ENCODE results near the gene ABCC6. TPM values are rescaled to one million over a fixed set of nuclear protein-coding genes. Genes with fewer than 3 reads are reported as not detected.
"Not testable (repeated sequence)": the region's sequence is repeated elsewhere in the genome, so short reads cannot be mapped to it uniquely, and the experiment has no call there.

The ABCC6 gene
- total and polyA plus RNA-seq, 2 donors (not counting 3 experiments of a cell fraction or from before 2014, with no cell fraction given) = 0.07 to 0.84 TPM

DNA sequence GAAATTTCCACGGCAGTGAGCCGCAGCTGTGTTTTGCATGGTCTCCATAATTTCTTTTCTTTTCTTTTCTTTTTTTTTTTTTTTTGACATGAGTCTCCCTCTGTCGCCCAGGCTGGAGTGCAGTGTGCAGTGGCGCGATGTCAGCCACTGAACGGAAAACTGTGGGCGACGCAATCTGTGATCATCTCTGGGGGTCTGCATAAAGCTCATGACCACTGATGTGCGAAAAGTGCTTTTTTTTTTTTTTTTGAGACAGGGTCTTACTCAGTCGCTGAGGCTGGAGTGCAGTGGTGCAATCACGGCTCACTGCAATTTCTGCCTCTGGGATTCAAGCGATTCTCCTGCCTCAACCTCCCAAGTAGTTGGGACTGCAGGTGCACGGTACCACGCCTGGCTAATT lies 117.6 kb downstream of the ABCC6 start:
- intact Hi-C loops (cut with micrococcal nuclease) = no loop called here
- H3K27ac ChIP-seq (ENCODE audit: insufficient read depth, low read depth, low read length) = no peak overlapping the region
- no peaks in the 10 kb centered on the region for H3K9me3 ChIP-seq (replicated peaks; ENCODE audit: control insufficient read depth, insufficient read depth, low read length)
- no peaks in the 10 kb centered on the region for H3K27me3 ChIP-seq (ENCODE audit: control insufficient read depth in 2 of 2, insufficient read depth in 2 of 2, low read length in 2 of 2)
- H3K4me2 ChIP-seq (ENCODE audit: insufficient read depth, low read length) = no peak overlapping the region
- DNase-seq (ENCODE audit: low read depth, low spot score) = no peak
- H4K20me1 ChIP-seq (replicated peaks; ENCODE audit: control insufficient read depth, extremely low read depth, insufficient read depth, low read length) = no peaks in the 10 kb centered on the region
- no peaks in the 10 kb centered on the region for H3K9me1 ChIP-seq (replicated peaks; ENCODE audit: control insufficient read depth, extremely low read depth, insufficient read depth, low read length)
- CTCF ChIA-PET = interaction anchor here (1.0 to 1.4 kb wide), 3 partner anchors 15 to 284 kb away, joined by 3 to 4 read pairs (median 3); no protein-coding TSS in a partner anchor
- H3K79me2 ChIP-seq (ENCODE audit: control insufficient read depth, insufficient read depth, low read length) = peaks cover 5% of the 10 kb centered on the region
- POLR2A ChIA-PET = interaction anchor here (0.6 kb wide), 1 partner anchor 230 kb away, joined by 7 read pairs; no protein-coding TSS in a partner anchor
- H3K4me1 ChIP-seq (ENCODE audit: control insufficient read depth, extremely low read depth, insufficient read depth, low read length) = peaks cover 6% of the 10 kb centered on the region
- dilution Hi-C loops (cut with MboI; ENCODE audit: extremely low pct_ligation_motif_present, low sequenced_read_pairs) = no loop called here
- H3K36me3 ChIP-seq (ENCODE audit: control insufficient read depth in 2 of 2, extremely low read depth in 1 of 2, insufficient read depth in 2 of 2, low read length in 2 of 2) = peaks cover 10 to 34% of the 10 kb centered on the region in 2 experiments
- H2AFZ ChIP-seq (ENCODE audit: low read depth, low read length) = no peak overlapping the region
- no peak for TF ChIP-seq GATA2 (IDR thresholded peaks at IDR 0.05; ENCODE audit: insufficient read depth, insufficient read length, low read depth, low read length)
- FAIRE-seq = no peak
- H3K4me3 ChIP-seq (replicated peaks in 1 of 3; ENCODE audit: insufficient read depth in 1 of 3, low read depth in 1 of 3, low read length in 3 of 3) = no peak overlapping the region
- H3K9ac ChIP-seq (replicated peaks; ENCODE audit: extremely low read depth, insufficient read depth, low read length) = no peak overlapping the region
- BruUV-seq (replicated peaks) = no TSS peak

DNA sequence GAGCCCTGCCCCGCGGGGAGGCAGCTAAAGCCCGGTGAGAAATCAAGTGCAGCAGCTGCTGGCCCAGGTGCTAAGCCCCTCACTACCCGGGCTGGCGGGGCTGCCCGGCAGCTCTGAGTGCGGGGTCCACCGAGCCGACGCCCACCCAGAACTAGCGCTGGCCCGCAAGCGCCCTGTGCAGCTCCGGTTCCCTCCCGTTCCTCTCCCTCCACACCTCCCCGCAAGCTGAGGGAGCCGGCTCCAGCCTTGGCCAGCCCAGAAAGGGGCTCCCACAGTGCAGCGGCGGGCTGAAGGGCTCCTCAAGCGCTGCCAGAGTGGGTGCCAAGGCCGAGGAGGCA lies 118.5 kb downstream of the ABCC6 start:
- CTCF ChIA-PET = interaction anchor here (1.0 to 1.4 kb wide), 4 partner anchors 9 to 283 kb away, joined by 3 to 4 read pairs (median 3); no protein-coding TSS in a partner anchor
- dilution Hi-C loops (cut with MboI; ENCODE audit: extremely low pct_ligation_motif_present, low sequenced_read_pairs); H3K4me2 ChIP-seq (ENCODE audit: insufficient read depth, low read length); H4K20me1 ChIP-seq (replicated peaks; ENCODE audit: control insufficient read depth, extremely low read depth, insufficient read depth, low read length); intact Hi-C loops (cut with micrococcal nuclease); H2AFZ ChIP-seq (ENCODE audit: low read depth, low read length); POLR2A ChIA-PET; H3K79me2 ChIP-seq (ENCODE audit: control insufficient read depth, insufficient read depth, low read length); H3K9me3 ChIP-seq (replicated peaks; ENCODE audit: control insufficient read depth, insufficient read depth, low read length); H3K9ac ChIP-seq (replicated peaks; ENCODE audit: extremely low read depth, insufficient read depth, low read length); H3K27ac ChIP-seq (ENCODE audit: insufficient read depth, low read depth, low read length); H3K9me1 ChIP-seq (replicated peaks; ENCODE audit: control insufficient read depth, extremely low read depth, insufficient read depth, low read length); H3K27me3 ChIP-seq (ENCODE audit: control insufficient read depth in 2 of 2, insufficient read depth in 2 of 2, low read length in 2 of 2); BruUV-seq (replicated peaks); FAIRE-seq; H3K4me3 ChIP-seq (replicated peaks in 1 of 3; ENCODE audit: insufficient read depth in 1 of 3, low read depth in 1 of 3, low read length in 3 of 3); DNase-seq (ENCODE audit: low read depth, low spot score): not testable (repeated sequence)
- Histone ChIP-seq H3K36me3 (ENCODE audit: control insufficient read depth in 2 of 2, extremely low read depth in 1 of 2, insufficient read depth in 2 of 2, low read length in 2 of 2) (peaks cover 7 to 33% of the 10 kb centered on the region in 2 experiments), H3K4me1 (ENCODE audit: control insufficient read depth, extremely low read depth, insufficient read depth, low read length) (peaks cover 14% of the 10 kb centered on the region)

DNA sequence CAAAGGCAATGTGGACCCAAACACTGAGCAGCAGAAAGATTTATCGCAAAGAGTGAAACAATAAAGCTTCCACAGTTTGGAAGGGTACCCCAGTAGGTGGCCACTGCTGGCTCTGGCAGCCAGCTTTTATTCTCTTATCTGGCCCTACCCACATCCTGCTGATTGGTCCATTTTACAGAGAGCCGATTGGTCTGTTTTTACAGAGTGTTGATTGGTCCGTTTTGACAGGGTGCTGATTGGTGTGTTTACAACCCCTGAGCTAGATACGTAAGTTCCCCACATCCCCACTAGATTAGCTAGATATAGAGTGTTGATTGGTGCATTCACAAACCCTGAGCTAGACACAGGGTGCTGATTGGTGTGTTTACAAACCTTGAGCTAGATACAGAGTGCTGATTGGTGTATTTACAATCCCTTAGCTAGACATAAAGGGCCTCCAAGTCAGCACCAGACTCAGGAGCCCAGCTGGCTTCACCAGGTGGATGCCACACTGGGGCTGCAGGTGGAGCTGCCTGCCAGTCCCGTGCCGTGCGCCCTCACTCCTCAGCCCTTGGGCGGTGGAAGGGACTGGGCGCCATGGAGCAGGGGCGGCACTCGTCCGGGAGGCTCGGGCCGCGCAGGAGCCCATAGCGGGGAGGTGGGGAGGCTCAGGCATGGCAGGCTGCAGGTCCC lies 119.0 kb downstream of the ABCC6 start:
- H3K9me3 ChIP-seq (replicated peaks; ENCODE audit: control insufficient read depth, insufficient read depth, low read length); H3K27me3 ChIP-seq (ENCODE audit: control insufficient read depth in 2 of 2, insufficient read depth in 2 of 2, low read length in 2 of 2); FAIRE-seq; H4K20me1 ChIP-seq (replicated peaks; ENCODE audit: control insufficient read depth, extremely low read depth, insufficient read depth, low read length); H2AFZ ChIP-seq (ENCODE audit: low read depth, low read length); intact Hi-C loops (cut with micrococcal nuclease); H3K4me2 ChIP-seq (ENCODE audit: insufficient read depth, low read length); H3K4me3 ChIP-seq (replicated peaks in 1 of 3; ENCODE audit: insufficient read depth in 1 of 3, low read depth in 1 of 3, low read length in 3 of 3); H3K9ac ChIP-seq (replicated peaks; ENCODE audit: extremely low read depth, insufficient read depth, low read length); DNase-seq (ENCODE audit: low read depth, low spot score); H3K79me2 ChIP-seq (ENCODE audit: control insufficient read depth, insufficient read depth, low read length); BruUV-seq (replicated peaks); H3K9me1 ChIP-seq (replicated peaks; ENCODE audit: control insufficient read depth, extremely low read depth, insufficient read depth, low read length); dilution Hi-C loops (cut with MboI; ENCODE audit: extremely low pct_ligation_motif_present, low sequenced_read_pairs); POLR2A ChIA-PET; H3K27ac ChIP-seq (ENCODE audit: insufficient read depth, low read depth, low read length): not testable (repeated sequence)
- Histone ChIP-seq H3K36me3 (ENCODE audit: control insufficient read depth in 2 of 2, extremely low read depth in 1 of 2, insufficient read depth in 2 of 2, low read length in 2 of 2) (peaks cover 7 to 30% of the 10 kb centered on the region in 2 experiments), H3K4me1 (ENCODE audit: control insufficient read depth, extremely low read depth, insufficient read depth, low read length) (peaks cover 14% of the 10 kb centered on the region)
- CTCF ChIA-PET = interaction anchor here (1.4 kb wide), 1 partner anchor 9 kb away, joined by 3 read pairs; no protein-coding TSS in a partner anchor

All from endothelial cell of umbilical vein (primary cell).